PC-9 (cell line): ENCODE results near the gene AKAP6. TPM values are rescaled to one million over a fixed set of nuclear protein-coding genes. Genes with fewer than 3 reads are reported as not detected.

ENCODE experiments used
- BruUV-seq: library from RNA; stranded (reverse); fragments of 400-500 nt; replicated peaks from 2 replicates; lab custom pipeline; 2021; lab: Mats Ljungman, UMichigan
- CTCF ChIA-PET: fragments of 300-600 bp; sonication (Branson Sonifier 250); formaldehyde crosslinking; loops from one replicate; lab custom pipeline; 2022; ENCODE audit warnings: antibody characterized with exemption; lab: Charles Lee
- POLR2A ChIA-PET: fragments of 300-600 bp; sonication (Branson Sonifier 250); formaldehyde crosslinking; loops from one replicate; lab custom pipeline; 2022; ENCODE audit warnings: antibody characterized with exemption; ENCODE audit not compliant: unreplicated experiment; lab: Charles Lee
- DNase-seq, 2 experiments: peaks; one replicate each; pipeline versions ENCODE4 v3.0.0 to v3.0.0-alpha.2; 2015 to 2022; ENCODE audit warnings: mixed read lengths in 1 of 2
- H2AFZ ChIP-seq: fragments of 200-600 bp; sonication (generic); 2 replicates; pipeline ENCODE4 v1.8.1; 2017; ENCODE audit warnings: antibody characterized with exemption
- H3F3A ChIP-seq: fragments of 200-600 bp; sonication (generic); 2 replicates; pipeline ENCODE4 v1.8.1; 2017; ENCODE audit warnings: antibody characterized with exemption, mild to moderate bottlenecking, low read depth; ENCODE audit not compliant: insufficient read depth
- H3K27ac ChIP-seq: fragments of 200-600 bp; sonication (generic); 2 replicates; pipeline ENCODE4 v1.6.1; 2016; ENCODE audit warnings: mixed run types
- H3K27me3 ChIP-seq: fragments of 200-600 bp; sonication (generic); 2 replicates; pipeline ENCODE4 v1.6.1; 2016; ENCODE audit warnings: low read depth, mixed run types; ENCODE audit not compliant: insufficient read depth
- H3K36me3 ChIP-seq: fragments of 200-600 bp; sonication (generic); 2 replicates; pipeline ENCODE4 v1.6.1; 2016; ENCODE audit warnings: low read depth, mixed run types
- H3K4me1 ChIP-seq: fragments of 200-600 bp; sonication (generic); replicated peaks from 2 replicates; pipeline ENCODE4 v1.6.1; 2016; ENCODE audit warnings: mixed run types; ENCODE audit not compliant: insufficient read depth
- H3K4me2 ChIP-seq: fragments of 200-600 bp; sonication (generic); 2 replicates; pipeline ENCODE4 v1.6.1; 2017; ENCODE audit warnings: mixed run types
- H3K4me3 ChIP-seq: fragments of 200-600 bp; sonication (generic); 2 replicates; pipeline ENCODE4 v1.6.1; 2016; ENCODE audit warnings: mixed run types
- H3K79me2 ChIP-seq: fragments of 200-600 bp; sonication (generic); 2 replicates; pipeline ENCODE4 v1.6.1; 2017; ENCODE audit warnings: low read depth, mixed run types
- H3K9me2 ChIP-seq: fragments of 200-600 bp; sonication (generic); 2 replicates; pipeline ENCODE4 v1.8.1; 2017; ENCODE audit warnings: mild to moderate bottlenecking; ENCODE audit not compliant: insufficient read depth
- H3K9me3 ChIP-seq: fragments of 200-600 bp; sonication (generic); 2 replicates; pipeline ENCODE4 v1.8.1; 2016; ENCODE audit warnings: low read depth; ENCODE audit not compliant: insufficient read depth
- H4K20me1 ChIP-seq: fragments of 200-600 bp; sonication (generic); 2 replicates; pipeline ENCODE4 v1.8.1; 2017; ENCODE audit not compliant: insufficient read depth
- CTCF ChIP-seq: fragments of 200-600 bp; sonication (generic); conservative IDR thresholded peaks from 2 replicates; pipeline ENCODE4 v1.6.1; 2017; ENCODE audit warnings: mixed run types, antibody characterized with exemption, mild to moderate bottlenecking, moderate library complexity
- EZH2 ChIP-seq: fragments of 200-600 bp; sonication (generic); IDR thresholded peaks from 2 replicates; pipeline ENCODE4 v1.8.0; 2017; ENCODE audit warnings: antibody characterized with exemption, low read depth
- intact Hi-C: fragments of 100-400 bp; cut with micrococcal nuclease; formaldehyde crosslinking; loops from one replicate; pipeline ENCODE4 v1.10.0; 2022; ENCODE audit not compliant: unreplicated experiment
- total RNA-seq: library from RNA; stranded (reverse); gene quantifications from 2 replicates; pipeline ENCODE4 v1.2.3, GENCODE V29; 2021

The AKAP6 gene
- total RNA-seq, 1 experiment from 2014 or later, result 2.8 TPM

- no peaks in the 10 kb centered on the region for H3K36me3 ChIP-seq
- no peaks in the 10 kb centered on the region for H3K79me2 ChIP-seq
- H3K4me3 ChIP-seq, result no peak overlapping the region
- no peaks in the 10 kb centered on the region for H4K20me1 ChIP-seq
- H3K9me3 ChIP-seq, result no peaks in the 10 kb centered on the region
- no peaks in the 10 kb centered on the region for H3K9me2 ChIP-seq
- no peak overlapping the region for H3K27ac ChIP-seq
- H2AFZ ChIP-seq, result no peak overlapping the region
- BruUV-seq, result no TSS peak
- POLR2A ChIA-PET, result no interaction called here
- no peak for DNase-seq
- intact Hi-C loops, result no loop called here
- CTCF ChIA-PET, result no interaction called here
- no peaks in the 10 kb centered on the region for H3F3A ChIP-seq
- no peaks in the 10 kb centered on the region for H3K27me3 ChIP-seq
- H3K4me1 ChIP-seq, result no peaks in the 10 kb centered on the region
- H3K4me2 ChIP-seq, result no peak overlapping the region
- no peak for TF ChIP-seq CTCF
- no peak for TF ChIP-seq EZH2
Measured at GRCh38 chr14:32358781-32359180, 29.7 kb downstream of the AKAP6 start.

DNA sequence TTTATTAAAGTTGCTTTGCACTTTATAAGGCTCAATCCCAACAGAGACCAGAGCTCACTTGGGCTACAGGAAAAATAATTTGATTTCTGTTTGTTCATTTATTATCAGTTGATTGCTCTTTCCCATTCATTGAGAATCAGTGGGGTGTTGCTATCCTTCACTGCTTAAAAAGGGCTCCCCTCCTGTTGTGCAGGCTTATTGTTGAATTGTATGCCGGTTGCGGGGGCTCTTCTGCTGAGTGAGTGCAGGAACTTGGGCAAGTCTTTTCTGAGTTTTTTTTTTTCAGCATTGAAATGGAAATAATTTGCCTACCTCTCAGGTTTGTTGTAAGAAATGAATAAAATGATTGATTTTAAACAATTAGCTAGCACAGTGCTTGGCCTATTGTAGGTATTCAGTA lies 32.6 kb downstream of the AKAP6 start:
- no peak overlapping the region for H3K4me3 ChIP-seq
- no peaks in the 10 kb centered on the region for H3K4me1 ChIP-seq
- CTCF ChIA-PET, result no interaction called here
- no peak for DNase-seq
- no peaks in the 10 kb centered on the region for H3K79me2 ChIP-seq
- no peaks in the 10 kb centered on the region for H3K9me3 ChIP-seq
- no peaks in the 10 kb centered on the region for H3F3A ChIP-seq
- BruUV-seq, result no TSS peak
- H3K36me3 ChIP-seq, result no peaks in the 10 kb centered on the region
- H3K4me2 ChIP-seq, result no peak overlapping the region
- TF ChIP-seq CTCF, result no peak
- no peak for TF ChIP-seq EZH2
- intact Hi-C loops, result no loop called here
- H2AFZ ChIP-seq, result no peak overlapping the region
- no peaks in the 10 kb centered on the region for H4K20me1 ChIP-seq
- no peak overlapping the region for H3K27ac ChIP-seq
- no peaks in the 10 kb centered on the region for H3K9me2 ChIP-seq
- H3K27me3 ChIP-seq, result no peaks in the 10 kb centered on the region
- POLR2A ChIA-PET, result no interaction called here

- Histone ChIP-seq H3K4me3 (no peak overlapping the region), H3K27ac (no peak overlapping the region), H3K9me2 (no peaks in the 10 kb centered on the region), H3K9me3 (no peaks in the 10 kb centered on the region), H4K20me1 (no peaks in the 10 kb centered on the region), H3F3A (no peaks in the 10 kb centered on the region), H2AFZ (no peak overlapping the region), H3K79me2 (no peaks in the 10 kb centered on the region), H3K36me3 (no peaks in the 10 kb centered on the region), H3K27me3 (no peaks in the 10 kb centered on the region), H3K4me2 (no peak overlapping the region), H3K4me1 (no peaks in the 10 kb centered on the region)
- ChIA-PET POLR2A (no interaction called here), CTCF (no interaction called here)
- no peak for DNase-seq
- intact Hi-C loops, result no loop called here
- TF ChIP-seq EZH2 (no peak), CTCF (no peak)
- BruUV-seq, result no TSS peak
Measured at GRCh38 chr14:32363761-32364160, 34.7 kb downstream of the AKAP6 start.
